ENCODE data around the gene KRTAP9-6.

DNA sequence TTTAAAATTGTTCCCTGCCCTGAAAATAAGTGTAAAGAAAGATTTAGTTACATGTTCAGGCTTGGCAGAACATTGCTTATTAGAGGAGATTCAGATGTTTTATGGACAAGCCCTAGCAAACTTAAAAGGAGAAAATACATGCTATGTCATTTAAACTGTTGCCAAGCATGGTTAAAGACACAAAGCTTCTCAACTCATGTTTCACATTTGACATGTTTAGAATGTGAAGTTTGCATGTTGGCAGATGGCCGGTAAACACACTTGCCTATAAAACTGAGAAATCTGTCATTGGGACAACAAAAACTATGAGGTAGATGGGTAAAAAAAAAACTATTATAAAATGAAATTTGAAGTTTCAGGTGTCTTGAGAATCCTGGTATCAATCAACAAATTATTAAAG lies 31.7 kb downstream of the KRTAP9-6 start:
- TF ChIP-seq POLR2A (IDR thresholded peaks at IDR 0.05) = no peak
- TF ChIP-seq, protein P1, sequence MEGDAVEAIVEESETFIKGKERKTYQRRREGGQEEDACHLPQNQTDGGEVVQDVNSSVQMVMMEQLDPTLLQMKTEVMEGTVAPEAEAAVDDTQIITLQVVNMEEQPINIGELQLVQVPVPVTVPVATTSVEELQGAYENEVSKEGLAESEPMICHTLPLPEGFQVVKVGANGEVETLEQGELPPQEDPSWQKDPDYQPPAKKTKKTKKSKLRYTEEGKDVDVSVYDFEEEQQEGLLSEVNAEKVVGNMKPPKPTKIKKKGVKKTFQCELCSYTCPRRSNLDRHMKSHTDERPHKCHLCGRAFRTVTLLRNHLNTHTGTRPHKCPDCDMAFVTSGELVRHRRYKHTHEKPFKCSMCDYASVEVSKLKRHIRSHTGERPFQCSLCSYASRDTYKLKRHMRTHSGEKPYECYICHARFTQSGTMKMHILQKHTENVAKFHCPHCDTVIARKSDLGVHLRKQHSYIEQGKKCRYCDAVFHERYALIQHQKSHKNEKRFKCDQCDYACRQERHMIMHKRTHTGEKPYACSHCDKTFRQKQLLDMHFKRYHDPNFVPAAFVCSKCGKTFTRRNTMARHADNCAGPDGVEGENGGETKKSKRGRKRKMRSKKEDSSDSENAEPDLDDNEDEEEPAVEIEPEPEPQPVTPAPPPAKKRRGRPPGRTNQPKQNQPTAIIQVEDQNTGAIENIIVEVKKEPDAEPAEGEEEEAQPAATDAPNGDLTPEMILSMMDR (IDR thresholded peaks at IDR 0.05) = no peak

Data from adrenal gland (tissue), 5 donors.